ENCODE data around the gene INO80.

Gene INO80

DNA sequence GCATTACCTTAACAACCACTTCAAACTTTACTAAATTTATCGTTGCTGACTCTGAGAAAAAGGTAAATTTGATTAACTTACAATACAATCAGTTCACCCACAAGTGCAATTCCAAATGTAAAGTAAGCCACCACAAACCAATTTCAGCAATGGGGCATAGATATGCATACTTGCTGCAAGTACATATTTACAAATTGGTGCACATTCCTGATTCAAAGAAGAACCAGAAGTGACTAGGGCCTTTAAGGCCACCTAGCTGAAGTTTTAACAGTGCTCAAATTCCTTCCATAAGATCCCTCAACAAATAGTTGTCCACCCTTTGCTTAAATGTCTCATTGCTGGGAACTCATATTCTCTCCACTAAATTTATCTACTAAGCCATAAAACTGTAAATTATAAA lies 67.2 kb downstream of the INO80 start:
- no peak overlapping the region for H3K4me3 ChIP-seq (ENCODE audit: low read depth, low read length)
- no peak for DNase-seq (ENCODE audit: low read depth)
- TF ChIP-seq, protein P1, sequence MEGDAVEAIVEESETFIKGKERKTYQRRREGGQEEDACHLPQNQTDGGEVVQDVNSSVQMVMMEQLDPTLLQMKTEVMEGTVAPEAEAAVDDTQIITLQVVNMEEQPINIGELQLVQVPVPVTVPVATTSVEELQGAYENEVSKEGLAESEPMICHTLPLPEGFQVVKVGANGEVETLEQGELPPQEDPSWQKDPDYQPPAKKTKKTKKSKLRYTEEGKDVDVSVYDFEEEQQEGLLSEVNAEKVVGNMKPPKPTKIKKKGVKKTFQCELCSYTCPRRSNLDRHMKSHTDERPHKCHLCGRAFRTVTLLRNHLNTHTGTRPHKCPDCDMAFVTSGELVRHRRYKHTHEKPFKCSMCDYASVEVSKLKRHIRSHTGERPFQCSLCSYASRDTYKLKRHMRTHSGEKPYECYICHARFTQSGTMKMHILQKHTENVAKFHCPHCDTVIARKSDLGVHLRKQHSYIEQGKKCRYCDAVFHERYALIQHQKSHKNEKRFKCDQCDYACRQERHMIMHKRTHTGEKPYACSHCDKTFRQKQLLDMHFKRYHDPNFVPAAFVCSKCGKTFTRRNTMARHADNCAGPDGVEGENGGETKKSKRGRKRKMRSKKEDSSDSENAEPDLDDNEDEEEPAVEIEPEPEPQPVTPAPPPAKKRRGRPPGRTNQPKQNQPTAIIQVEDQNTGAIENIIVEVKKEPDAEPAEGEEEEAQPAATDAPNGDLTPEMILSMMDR (IDR thresholded peaks at IDR 0.05; ENCODE audit: control insufficient read depth, extremely low read depth, insufficient read depth): no peak

DNA sequence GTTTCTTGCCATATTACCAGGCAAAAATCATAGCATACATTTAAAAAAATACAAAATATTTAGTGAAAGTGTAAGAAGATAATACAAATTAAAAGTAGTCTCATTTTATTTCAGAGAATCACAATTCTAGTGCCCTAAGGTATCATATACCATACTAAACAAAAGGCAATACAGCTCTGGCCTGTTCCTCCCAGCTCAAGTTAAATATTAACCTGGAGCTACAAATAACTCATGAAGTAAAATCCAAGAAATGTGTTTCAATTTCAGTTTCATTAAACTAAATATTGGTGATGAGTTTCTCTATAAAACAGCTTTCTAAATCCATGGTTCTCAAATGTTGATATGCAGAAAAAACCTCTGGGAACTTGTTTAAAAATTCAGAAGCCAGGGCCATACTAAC lies 67.7 kb downstream of the INO80 start:
- TF ChIP-seq, protein P1 (IDR thresholded peaks at IDR 0.05; ENCODE audit: control insufficient read depth, extremely low read depth, insufficient read depth): no peak
- H3K4me3 ChIP-seq (ENCODE audit: low read depth, low read length): no peak overlapping the region
- DNase-seq (ENCODE audit: low read depth): no peak

DNA sequence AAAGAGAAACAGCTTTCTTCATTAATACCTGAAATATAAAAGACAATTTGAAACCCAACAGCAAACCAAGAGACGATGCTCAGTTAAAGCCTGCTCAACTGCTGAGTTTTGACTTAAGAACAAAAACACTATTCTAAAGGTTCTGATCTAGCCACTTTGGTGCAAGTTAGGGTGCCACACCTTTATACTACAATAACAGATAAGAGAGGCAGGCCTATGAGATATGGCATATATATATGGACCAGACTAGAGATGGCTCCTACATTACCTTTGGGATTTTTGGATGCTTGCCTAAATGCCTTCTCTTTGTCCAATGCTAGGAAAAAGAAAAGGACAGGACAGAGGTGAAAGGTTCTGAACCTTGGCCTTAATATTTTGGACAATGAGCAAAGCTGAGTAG lies 68.6 kb downstream of the INO80 start:
- no peak overlapping the region for H3K4me3 ChIP-seq (ENCODE audit: low read depth, low read length)
- no peak for DNase-seq (ENCODE audit: low read depth)
- TF ChIP-seq, protein P1 (IDR thresholded peaks at IDR 0.05; ENCODE audit: control insufficient read depth, extremely low read depth, insufficient read depth): no peak

DNA sequence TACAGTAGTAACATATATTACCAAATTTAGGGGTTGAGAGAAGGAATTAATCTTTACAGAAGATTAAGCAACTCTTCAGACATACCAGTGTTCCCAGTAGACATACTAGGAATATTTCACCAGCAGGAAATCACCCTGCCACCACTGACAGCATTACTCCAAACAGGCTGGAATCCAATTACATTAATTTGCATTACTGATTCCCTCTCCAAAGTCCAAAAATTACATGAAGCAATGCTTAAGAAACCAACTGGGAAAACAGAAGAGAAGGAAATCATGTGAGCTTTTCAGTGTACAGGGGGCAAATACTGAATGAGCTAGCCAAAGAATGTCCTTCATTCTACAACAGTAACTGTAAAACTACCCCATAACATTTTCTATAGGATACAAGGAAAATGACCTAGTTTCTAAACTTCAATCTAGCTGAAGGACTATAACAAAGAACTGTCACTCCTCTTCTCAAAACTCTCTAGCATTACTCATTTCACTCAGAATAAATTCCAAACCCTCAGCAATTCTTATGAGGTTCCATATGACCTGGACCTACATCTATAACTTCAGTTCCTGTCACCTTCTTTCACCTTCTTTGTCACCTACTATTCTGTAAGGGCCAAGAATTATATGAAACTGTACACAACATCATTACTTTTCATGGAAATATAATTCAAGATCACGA lies 72.7 kb downstream of the INO80 start:
- H3K4me3 ChIP-seq (ENCODE audit: low read depth, low read length): no peak overlapping the region
- TF ChIP-seq, protein P1 (IDR thresholded peaks at IDR 0.05; ENCODE audit: control insufficient read depth, extremely low read depth, insufficient read depth): no peak
- no peak for DNase-seq (ENCODE audit: low read depth)

DNA sequence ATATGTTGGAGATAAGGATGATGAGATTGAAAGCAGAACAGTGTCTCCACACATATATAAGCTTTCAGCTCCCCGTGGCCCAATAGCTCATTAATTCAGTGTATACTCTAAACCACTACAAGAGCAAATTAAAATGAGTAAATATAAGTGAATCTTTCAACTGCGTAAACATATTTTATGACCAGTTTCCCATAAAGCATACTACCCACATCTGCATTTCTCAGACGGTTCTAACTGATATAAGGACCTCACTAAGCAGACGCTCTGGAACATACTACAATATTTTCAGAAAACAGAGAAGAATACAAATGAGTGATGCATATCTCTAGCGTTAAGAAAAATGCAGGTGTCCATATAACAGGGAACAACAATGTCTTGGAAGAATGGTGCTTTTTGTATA lies 73.2 kb downstream of the INO80 start:
- TF ChIP-seq, protein P1 (IDR thresholded peaks at IDR 0.05; ENCODE audit: control insufficient read depth, extremely low read depth, insufficient read depth): no peak
- no peak overlapping the region for H3K4me3 ChIP-seq (ENCODE audit: low read depth, low read length)
- no peak for DNase-seq (ENCODE audit: low read depth)

DNA sequence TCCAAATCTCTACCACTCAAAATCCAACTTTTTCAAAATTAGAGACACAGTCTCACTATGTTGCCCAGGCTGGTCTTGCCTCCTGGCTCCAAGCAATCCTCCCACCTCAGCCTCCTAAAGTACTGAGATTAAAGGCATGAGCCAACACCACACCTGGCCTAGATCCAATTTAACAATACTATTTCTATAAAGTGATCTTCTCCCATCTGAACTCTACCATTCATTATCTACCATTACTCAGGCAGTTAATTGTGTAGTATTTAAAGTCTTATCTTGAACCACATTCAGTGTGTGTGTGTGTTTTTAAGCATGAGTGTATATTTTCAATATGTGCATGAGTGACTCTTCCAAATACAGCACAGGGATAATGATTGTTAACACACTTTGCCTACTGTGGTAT lies 77.0 kb downstream of the INO80 start:
- no peak for DNase-seq (ENCODE audit: low read depth)
- TF ChIP-seq, protein P1 (IDR thresholded peaks at IDR 0.05; ENCODE audit: control insufficient read depth, extremely low read depth, insufficient read depth): no peak
- H3K4me3 ChIP-seq (ENCODE audit: low read depth, low read length): no peak overlapping the region

DNA sequence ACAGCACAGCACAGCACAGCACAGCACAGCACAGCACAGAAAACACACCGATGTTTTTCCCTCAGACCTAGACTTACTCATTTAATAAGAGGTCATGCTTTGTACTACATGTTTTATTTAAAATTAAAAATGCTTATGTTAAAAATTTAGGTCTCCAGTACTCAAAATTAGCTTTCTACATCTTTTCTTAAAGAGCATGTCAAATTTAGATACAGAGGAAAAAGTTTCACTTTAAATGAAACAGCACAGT lies 84.1 kb downstream of the INO80 start:
- TF ChIP-seq, protein P1 (IDR thresholded peaks at IDR 0.05; ENCODE audit: control insufficient read depth, extremely low read depth, insufficient read depth): no peak
- DNase-seq (ENCODE audit: low read depth): no peak
- H3K4me3 ChIP-seq (ENCODE audit: low read depth, low read length): no peak overlapping the region

Data from LNCaP clone FGC (cell line).